K562 (cell line): ENCODE results near the gene ZFP57. TPM values are rescaled to one million over a fixed set of nuclear protein-coding genes. Genes with fewer than 3 reads are reported as not detected.

Experiments
- BCOR ChIP-seq: fragments of 450-650 bp; IDR thresholded peaks from 2 replicates; pipeline ENCODE4 v1.6.1; 2016
- COPS2 ChIP-seq: fragments of 450-650 bp; conservative IDR thresholded peaks from 2 replicates; pipeline ENCODE4 v1.6.1; 2016; ENCODE audit warnings: mild to moderate bottlenecking, moderate library complexity
- RFX1 ChIP-seq: fragments of 450-650 bp; IDR thresholded peaks from 2 replicates; pipeline ENCODE4 v1.6.1; 2016; ENCODE audit warnings: mild to moderate bottlenecking, moderate library complexity
- SMARCA4 ChIP-seq: fragments of 450-650 bp; IDR thresholded peaks from 2 replicates; pipeline ENCODE4 v1.6.1; 2016
- SMARCA5 ChIP-seq: fragments of 450-650 bp; IDR thresholded peaks from 2 replicates; pipeline ENCODE4 v1.6.1; 2016
- ZNF165 ChIP-seq: fragments of 250-450 bp; sonication (Bioruptor Pico); IDR thresholded peaks from 2 replicates; pipeline ENCODE4 v1.4.0; 2020; ENCODE audit warnings: borderline replicate concordance
- ZNF445 ChIP-seq: fragments of 250-450 bp; sonication (Bioruptor Pico); IDR thresholded peaks from 2 replicates; pipeline ENCODE4 v1.4.0; 2020; ENCODE audit warnings: low read depth, mild to moderate bottlenecking, moderate library complexity
- ZSCAN32 ChIP-seq: fragments of 450-650 bp; formaldehyde crosslinking; IDR thresholded peaks from 2 replicates; pipeline ENCODE4 v1.4.0; 2020; ENCODE audit warnings: mild to moderate bottlenecking, moderate library complexity
- polyA plus RNA-seq, 8 experiments: library from polyadenylated mRNA; depleted of rRNA in 4 of 8; stranded (reverse) in 5 of 8; unstranded in 3 of 8; fragments of >200 nt; fragmentation: Nextera tagmentation in 2 of 8; fragmentation: Illumina TruSeq in 1 of 8; extraction: Ambion mirVana in 2 of 8; extraction: Trizol in 1 of 8; gene quantifications; 2 replicates each; pipeline versions ENCODE4 v1.2.1 to v1.2.3, GENCODE V29; 2011 to 2014; ENCODE audit warnings: inconsistent platforms in 1 of 8, missing spikeins in 1 of 8
- total RNA-seq, 7 experiments: library from RNA; depleted of rRNA in 6 of 7; stranded (reverse); fragments of >200 nt in 6 of 7; fragmentation: Illumina TruSeq in 2 of 7; extraction: Trizol in 2 of 7; gene quantifications; 2 replicates each; pipeline versions ENCODE4 v1.2.1 to v1.2.3, GENCODE V29; 2011 to 2021; ENCODE audit warnings: low replicate concordance in 1 of 7
- TF ChIP-seq, protein P1 (sequence below): fragments of 250-450 bp; sonication (Bioruptor Pico); IDR thresholded peaks from 2 replicates; pipeline ENCODE4 v1.9.0; 2021; ENCODE audit warnings: mild to moderate bottlenecking, inconsistent platforms
- TF ChIP-seq, protein P2 (sequence below): sonication (generic); formaldehyde crosslinking; IDR thresholded peaks from 2 replicates; pipeline ENCODE4 v1.8.1; 2022; ENCODE audit warnings: missing genetic modification reagents
- TF ChIP-seq, protein P3 (sequence below): fragments of 450-650 bp; IDR thresholded peaks from 2 replicates; pipeline ENCODE4 v1.7.0; 2016; ENCODE audit warnings: borderline replicate concordance
- TF ChIP-seq, protein P4 (sequence below): fragments of 200-800 bp; sonication (Bioruptor generic); IDR thresholded peaks from 2 replicates; pipeline ENCODE4 v1.6.1; 2017; ENCODE audit warnings: missing genetic modification characterization, missing compliant biosample characterization

The ZFP57 gene
- total and polyA plus RNA-seq, 9 of the 15 experiments (the other 6 are each of a cell fraction or from before 2014, with no cell fraction given), result 0.04 to 0.28 (median 0.13) TPM

DNA sequence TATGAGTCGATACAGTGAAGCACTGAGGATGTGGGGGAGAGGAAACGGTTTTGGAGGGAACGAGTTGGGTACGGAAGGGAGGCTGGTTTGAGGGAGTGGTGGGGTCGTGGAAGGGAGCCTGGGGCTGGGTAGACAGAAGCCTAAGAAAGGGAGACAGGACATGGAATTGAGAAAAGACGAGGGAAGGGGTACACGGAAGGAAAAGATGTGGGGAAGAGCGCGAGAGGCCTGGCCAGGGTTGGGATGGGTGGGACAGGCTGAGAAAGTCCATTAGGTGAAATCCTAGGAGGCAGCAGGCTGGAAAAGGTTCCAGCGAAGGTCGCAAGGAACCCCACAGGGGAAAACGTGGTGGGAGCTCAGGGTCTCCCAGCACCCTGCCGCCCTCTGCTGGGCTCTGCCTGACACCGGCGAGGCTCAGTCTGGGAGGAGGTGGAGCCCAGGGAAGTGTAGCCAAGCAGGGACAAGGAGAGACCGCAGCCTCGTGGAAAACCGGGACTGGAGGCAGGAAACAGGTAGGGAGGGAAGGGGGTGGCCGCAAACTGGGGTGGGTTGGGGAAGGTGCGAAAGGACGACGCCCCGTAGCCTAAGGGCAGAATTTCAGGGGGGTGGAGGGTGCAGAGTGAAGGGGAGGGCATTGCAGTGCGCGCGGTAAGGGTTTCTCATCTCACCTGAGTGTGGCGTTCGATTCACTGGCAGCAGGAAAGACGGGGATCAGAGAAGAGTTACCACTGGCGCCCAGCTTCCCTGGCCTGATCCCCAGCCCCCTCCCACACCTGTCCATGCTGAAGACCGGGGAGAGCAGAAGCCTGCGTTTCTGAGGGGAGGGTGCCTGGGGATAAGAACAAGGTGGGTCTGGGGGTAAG, 52.3 kb downstream of the ZFP57 start (continued):
- TF ChIP-seq RFX1, result no peak
- no peak for TF ChIP-seq ZSCAN32 (CRISPR knock-in tag)
- TF ChIP-seq, protein P1, sequence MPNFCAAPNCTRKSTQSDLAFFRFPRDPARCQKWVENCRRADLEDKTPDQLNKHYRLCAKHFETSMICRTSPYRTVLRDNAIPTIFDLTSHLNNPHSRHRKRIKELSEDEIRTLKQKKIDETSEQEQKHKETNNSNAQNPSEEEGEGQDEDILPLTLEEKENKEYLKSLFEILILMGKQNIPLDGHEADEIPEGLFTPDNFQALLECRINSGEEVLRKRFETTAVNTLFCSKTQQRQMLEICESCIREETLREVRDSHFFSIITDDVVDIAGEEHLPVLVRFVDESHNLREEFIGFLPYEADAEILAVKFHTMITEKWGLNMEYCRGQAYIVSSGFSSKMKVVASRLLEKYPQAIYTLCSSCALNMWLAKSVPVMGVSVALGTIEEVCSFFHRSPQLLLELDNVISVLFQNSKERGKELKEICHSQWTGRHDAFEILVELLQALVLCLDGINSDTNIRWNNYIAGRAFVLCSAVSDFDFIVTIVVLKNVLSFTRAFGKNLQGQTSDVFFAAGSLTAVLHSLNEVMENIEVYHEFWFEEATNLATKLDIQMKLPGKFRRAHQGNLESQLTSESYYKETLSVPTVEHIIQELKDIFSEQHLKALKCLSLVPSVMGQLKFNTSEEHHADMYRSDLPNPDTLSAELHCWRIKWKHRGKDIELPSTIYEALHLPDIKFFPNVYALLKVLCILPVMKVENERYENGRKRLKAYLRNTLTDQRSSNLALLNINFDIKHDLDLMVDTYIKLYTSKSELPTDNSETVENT (CRISPR knock-in tag), result no peak
- TF ChIP-seq, protein P2, sequence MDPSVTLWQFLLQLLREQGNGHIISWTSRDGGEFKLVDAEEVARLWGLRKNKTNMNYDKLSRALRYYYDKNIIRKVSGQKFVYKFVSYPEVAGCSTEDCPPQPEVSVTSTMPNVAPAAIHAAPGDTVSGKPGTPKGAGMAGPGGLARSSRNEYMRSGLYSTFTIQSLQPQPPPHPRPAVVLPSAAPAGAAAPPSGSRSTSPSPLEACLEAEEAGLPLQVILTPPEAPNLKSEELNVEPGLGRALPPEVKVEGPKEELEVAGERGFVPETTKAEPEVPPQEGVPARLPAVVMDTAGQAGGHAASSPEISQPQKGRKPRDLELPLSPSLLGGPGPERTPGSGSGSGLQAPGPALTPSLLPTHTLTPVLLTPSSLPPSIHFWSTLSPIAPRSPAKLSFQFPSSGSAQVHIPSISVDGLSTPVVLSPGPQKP (CRISPR knock-in tag), result no peak
- no peak for TF ChIP-seq COPS2
- TF ChIP-seq, protein P3, sequence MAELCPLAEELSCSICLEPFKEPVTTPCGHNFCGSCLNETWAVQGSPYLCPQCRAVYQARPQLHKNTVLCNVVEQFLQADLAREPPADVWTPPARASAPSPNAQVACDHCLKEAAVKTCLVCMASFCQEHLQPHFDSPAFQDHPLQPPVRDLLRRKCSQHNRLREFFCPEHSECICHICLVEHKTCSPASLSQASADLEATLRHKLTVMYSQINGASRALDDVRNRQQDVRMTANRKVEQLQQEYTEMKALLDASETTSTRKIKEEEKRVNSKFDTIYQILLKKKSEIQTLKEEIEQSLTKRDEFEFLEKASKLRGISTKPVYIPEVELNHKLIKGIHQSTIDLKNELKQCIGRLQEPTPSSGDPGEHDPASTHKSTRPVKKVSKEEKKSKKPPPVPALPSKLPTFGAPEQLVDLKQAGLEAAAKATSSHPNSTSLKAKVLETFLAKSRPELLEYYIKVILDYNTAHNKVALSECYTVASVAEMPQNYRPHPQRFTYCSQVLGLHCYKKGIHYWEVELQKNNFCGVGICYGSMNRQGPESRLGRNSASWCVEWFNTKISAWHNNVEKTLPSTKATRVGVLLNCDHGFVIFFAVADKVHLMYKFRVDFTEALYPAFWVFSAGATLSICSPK, result peak; percentile 95; the same call in 1 of the 2 replicates
- TF ChIP-seq, protein P4, sequence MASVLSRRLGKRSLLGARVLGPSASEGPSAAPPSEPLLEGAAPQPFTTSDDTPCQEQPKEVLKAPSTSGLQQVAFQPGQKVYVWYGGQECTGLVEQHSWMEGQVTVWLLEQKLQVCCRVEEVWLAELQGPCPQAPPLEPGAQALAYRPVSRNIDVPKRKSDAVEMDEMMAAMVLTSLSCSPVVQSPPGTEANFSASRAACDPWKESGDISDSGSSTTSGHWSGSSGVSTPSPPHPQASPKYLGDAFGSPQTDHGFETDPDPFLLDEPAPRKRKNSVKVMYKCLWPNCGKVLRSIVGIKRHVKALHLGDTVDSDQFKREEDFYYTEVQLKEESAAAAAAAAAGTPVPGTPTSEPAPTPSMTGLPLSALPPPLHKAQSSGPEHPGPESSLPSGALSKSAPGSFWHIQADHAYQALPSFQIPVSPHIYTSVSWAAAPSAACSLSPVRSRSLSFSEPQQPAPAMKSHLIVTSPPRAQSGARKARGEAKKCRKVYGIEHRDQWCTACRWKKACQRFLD (CRISPR knock-in tag), result no peak
- peak; percentile 27; the same call in 1 of the 2 replicates for TF ChIP-seq BCOR
- TF ChIP-seq SMARCA4, result peak; percentile 59
- TF ChIP-seq ZNF165 (CRISPR knock-in tag), result no peak
- TF ChIP-seq ZNF445 (CRISPR knock-in tag), result no peak
- peak; percentile 86 for TF ChIP-seq SMARCA5
